ENCODE data around the gene CHST8. TPM values are rescaled to one million over a fixed set of nuclear protein-coding genes. Genes with fewer than 3 reads are reported as not detected.

Gene CHST8
- total RNA-seq, 1 experiment from 2014 or later = not detected

- no peaks in the 10 kb centered on the region for H3K36me3 Mint-ChIP-seq (ENCODE audit: insufficient read depth, unreplicated experiment)
- Histone ChIP-seq H3K9me3 (no peaks in the 10 kb centered on the region), H3K4me3 (ENCODE audit: low read depth, low read length) (no peak overlapping the region), H3K36me3 (ENCODE audit: control insufficient read depth, insufficient read depth, low read length) (no peaks in the 10 kb centered on the region), H3K27me3 (replicated peaks; ENCODE audit: control insufficient read depth, insufficient read depth, low read length) (no peaks in the 10 kb centered on the region; the same call in 1 of the 2 replicates), H3K4me1 (no peaks in the 10 kb centered on the region)
- H3K27me3 Mint-ChIP-seq (ENCODE audit: insufficient read depth, unreplicated experiment) = peaks cover 41% of the 10 kb centered on the region
- no peaks in the 10 kb centered on the region for H3K4me1 Mint-ChIP-seq (ENCODE audit: low read depth, unreplicated experiment)
- DNase-seq = no peak
- ChIA-PET POLR2A (no interaction called here), CTCF (no interaction called here)
- H3K4me3 Mint-ChIP-seq (ENCODE audit: unreplicated experiment) = no peak overlapping the region
- BruUV-seq (replicated peaks) = no TSS peak
- no peak for TF ChIP-seq CTCF (IDR thresholded peaks at IDR 0.05; ENCODE audit: insufficient read depth in 1 of 2, low read depth in 1 of 2, low read length in 1 of 2, severe bottlenecking in 1 of 2, unreplicated experiment in 1 of 2)
- no peak overlapping the region for H3K27ac Mint-ChIP-seq (ENCODE audit: unreplicated experiment)
- intact Hi-C loops (cut with micrococcal nuclease; ENCODE audit: unreplicated experiment) = loop anchor here (10.0 kb wide), 1 partner anchor 267 kb away; no protein-coding TSS in a partner anchor
- no peaks in the 10 kb centered on the region for H3K9me3 Mint-ChIP-seq (ENCODE audit: unreplicated experiment)
Observed at GRCh38 chr19:33701565-33701964, 79.8 kb downstream of the CHST8 start.

GRCh38 chr19:33702606-33703437 lies 81.1 kb downstream of the CHST8 start:
- ChIA-PET POLR2A (no interaction called here), CTCF (no interaction called here)
- Mint-ChIP-seq H3K4me1 (ENCODE audit: low read depth, unreplicated experiment) (no peaks in the 10 kb centered on the region), H3K27ac (ENCODE audit: unreplicated experiment) (no peak overlapping the region), H3K4me3 (ENCODE audit: unreplicated experiment) (no peak overlapping the region), H3K27me3 (ENCODE audit: insufficient read depth, unreplicated experiment) (peaks cover 42% of the 10 kb centered on the region), H3K36me3 (ENCODE audit: insufficient read depth, unreplicated experiment) (no peaks in the 10 kb centered on the region), H3K9me3 (ENCODE audit: unreplicated experiment) (no peaks in the 10 kb centered on the region)
- H3K4me3 ChIP-seq (ENCODE audit: low read depth, low read length) = no peak overlapping the region
- TF ChIP-seq CTCF (IDR thresholded peaks at IDR 0.05; ENCODE audit: insufficient read depth in 1 of 2, low read depth in 1 of 2, low read length in 1 of 2, severe bottlenecking in 1 of 2, unreplicated experiment in 1 of 2) = no peak
- H3K36me3 ChIP-seq (ENCODE audit: control insufficient read depth, insufficient read depth, low read length) = no peaks in the 10 kb centered on the region
- H3K9me3 ChIP-seq = no peaks in the 10 kb centered on the region
- intact Hi-C loops (cut with micrococcal nuclease; ENCODE audit: unreplicated experiment) = loop anchor here (10.0 kb wide), 1 partner anchor 268 kb away; no protein-coding TSS in a partner anchor
- DNase-seq = no peak
- BruUV-seq (replicated peaks) = no TSS peak
- no peaks in the 10 kb centered on the region for H3K4me1 ChIP-seq
- H3K27me3 ChIP-seq (replicated peaks; ENCODE audit: control insufficient read depth, insufficient read depth, low read length) = no peaks in the 10 kb centered on the region; the same call in 1 of the 2 replicates

GRCh38 chr19:33703438-33703750 lies 81.6 kb downstream of the CHST8 start:
- Mint-ChIP-seq H3K4me1 (ENCODE audit: low read depth, unreplicated experiment) (no peaks in the 10 kb centered on the region), H3K4me3 (ENCODE audit: unreplicated experiment) (no peak overlapping the region), H3K9me3 (ENCODE audit: unreplicated experiment) (no peaks in the 10 kb centered on the region), H3K27ac (ENCODE audit: unreplicated experiment) (no peak overlapping the region), H3K36me3 (ENCODE audit: insufficient read depth, unreplicated experiment) (no peaks in the 10 kb centered on the region), H3K27me3 (ENCODE audit: insufficient read depth, unreplicated experiment) (peaks cover 37% of the 10 kb centered on the region)
- no peaks in the 10 kb centered on the region; the same call in 1 of the 2 replicates for H3K27me3 ChIP-seq (replicated peaks; ENCODE audit: control insufficient read depth, insufficient read depth, low read length)
- ChIA-PET CTCF (no interaction called here), POLR2A (no interaction called here)
- intact Hi-C loops (cut with micrococcal nuclease; ENCODE audit: unreplicated experiment) = loop anchor here (10.0 kb wide), 1 partner anchor 269 kb away; no protein-coding TSS in a partner anchor
- no peak for TF ChIP-seq CTCF (IDR thresholded peaks at IDR 0.05; ENCODE audit: insufficient read depth in 1 of 2, low read depth in 1 of 2, low read length in 1 of 2, severe bottlenecking in 1 of 2, unreplicated experiment in 1 of 2)
- DNase-seq = no peak
- H3K9me3 ChIP-seq = no peaks in the 10 kb centered on the region
- no peaks in the 10 kb centered on the region for H3K4me1 ChIP-seq
- no TSS peak for BruUV-seq (replicated peaks)
- H3K4me3 ChIP-seq (ENCODE audit: low read depth, low read length) = no peak overlapping the region
- no peaks in the 10 kb centered on the region for H3K36me3 ChIP-seq (ENCODE audit: control insufficient read depth, insufficient read depth, low read length)

All from Caco-2 (cell line).